Activated CD4-positive, alpha-beta T cell treated with anti-CD3 and anti-CD28 coated beads for 48 hours (primary cell): ENCODE measurements around the gene PDE6D.
"Not testable (repeated sequence)": the region's sequence is repeated elsewhere in the genome, so short reads cannot be mapped to it uniquely, and the experiment has no call there.

Experiments used
- DNase-seq: peaks from one replicate; pipeline ENCODE4 v3.0.0-alpha.2; 2020

Gene PDE6D

GRCh38 chr2:231718799-231719198, 62.3 kb downstream of the PDE6D start:
- no peak for DNase-seq

GRCh38 chr2:231717281-231718171, 63.6 kb downstream of the PDE6D start:
- peak; percentile 69 for DNase-seq

DNA sequence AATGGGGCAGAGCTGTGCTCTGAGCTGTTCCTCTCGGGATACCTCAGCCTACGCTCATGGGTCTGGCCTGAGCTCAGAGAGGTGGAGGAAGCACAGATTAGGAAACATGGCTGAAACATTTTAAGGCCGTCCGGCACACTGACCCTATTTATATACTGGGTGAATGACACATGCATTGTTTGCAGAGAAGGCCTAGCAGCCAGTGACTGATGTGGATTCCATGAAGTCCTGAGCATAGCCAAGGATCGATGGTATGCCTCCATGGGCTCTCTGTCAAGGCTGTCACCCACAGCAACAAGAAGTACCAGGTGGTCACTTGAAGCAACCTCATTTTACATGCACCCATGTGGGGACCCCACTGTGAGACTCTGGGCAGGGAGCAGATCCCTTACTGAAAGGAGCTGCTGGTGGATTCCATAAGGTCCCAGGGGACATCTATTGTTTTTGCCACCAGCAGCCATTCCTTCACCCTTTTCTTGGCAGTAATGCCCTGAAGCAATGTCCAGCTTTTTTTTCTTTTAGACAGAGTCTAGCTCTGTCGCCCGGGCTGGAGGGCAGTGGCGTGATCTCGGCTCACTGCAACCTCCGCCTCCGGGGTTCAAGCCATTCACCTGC, 64.3 kb downstream of the PDE6D start:
- DNase-seq = no peak

DNA sequence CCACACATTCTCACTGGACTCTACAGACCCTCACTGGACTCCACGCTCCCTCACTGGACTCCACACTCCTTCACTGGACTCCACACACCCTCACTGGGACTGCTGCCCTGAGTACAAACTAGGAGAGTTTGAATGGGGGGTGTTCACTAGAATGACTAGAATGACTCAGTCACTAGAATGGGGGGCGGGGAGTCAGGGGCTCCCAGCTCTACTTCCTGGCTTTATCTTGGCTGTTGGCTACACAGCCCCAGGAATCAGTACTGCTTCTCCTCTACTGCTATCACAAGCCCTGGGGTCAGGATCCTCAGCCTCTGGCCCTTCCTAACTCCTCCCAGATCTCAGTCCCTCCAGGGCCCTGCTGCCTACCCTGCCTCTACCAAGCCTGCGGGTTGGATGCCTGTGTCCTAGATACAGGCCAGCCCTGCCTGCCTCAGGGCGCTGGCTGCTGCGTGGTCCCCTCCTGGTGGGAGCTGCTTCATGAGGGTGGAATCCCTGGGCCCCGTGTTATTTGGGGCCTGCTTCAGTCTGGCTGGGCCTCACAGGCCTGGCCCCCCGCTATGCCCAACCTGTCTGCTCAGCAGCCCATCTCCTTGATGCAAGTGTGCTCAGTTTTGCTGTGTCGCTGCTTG, 65.0 kb downstream of the PDE6D start:
- no peak for DNase-seq

- DNase-seq = no peak
These were observed 65.6 kb downstream of the PDE6D start for GRCh38 chr2:231715499-231715837.

DNA sequence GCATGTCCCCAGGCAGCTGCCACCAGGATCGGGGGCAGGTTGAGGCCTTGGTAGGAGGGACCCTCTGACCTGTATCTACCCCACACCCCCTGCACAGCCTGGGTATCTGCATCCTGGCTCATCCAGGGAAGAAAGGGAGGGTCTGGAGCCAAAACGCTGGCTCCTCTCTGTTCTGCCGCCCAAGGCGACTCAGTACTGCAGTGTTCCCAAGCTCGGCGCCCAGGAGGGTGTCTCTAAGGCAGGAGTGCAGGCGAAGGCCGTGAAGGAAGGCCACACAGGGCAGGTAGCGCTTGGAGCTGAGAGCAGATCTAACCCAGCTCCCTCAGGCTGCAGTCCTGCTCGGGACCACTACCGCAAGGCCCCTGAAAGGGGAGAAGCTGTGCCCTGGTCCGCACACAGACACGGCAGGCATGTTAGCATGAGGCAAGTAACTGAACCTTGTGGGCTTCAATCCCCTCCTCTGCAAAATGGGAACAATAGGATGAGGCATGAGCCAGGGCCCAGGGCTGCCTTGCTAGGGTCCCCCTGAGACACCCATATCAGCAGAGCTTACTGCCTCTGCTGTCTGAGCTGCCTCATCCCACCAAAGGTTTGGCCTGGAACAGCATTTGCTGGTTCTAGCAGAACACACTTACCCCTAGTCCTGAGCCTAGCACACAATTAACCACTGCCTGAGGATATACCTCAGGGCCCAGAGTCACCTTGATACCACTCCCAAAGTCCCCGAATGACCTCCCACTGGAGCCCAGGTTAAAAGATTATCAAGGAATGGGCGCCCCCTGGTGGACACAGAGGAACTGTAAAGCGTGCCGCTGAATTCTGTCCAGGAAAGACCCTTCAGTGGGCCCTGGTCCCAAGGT, 66.2 kb downstream of the PDE6D start:
- peak; percentile 89 for DNase-seq

DNA sequence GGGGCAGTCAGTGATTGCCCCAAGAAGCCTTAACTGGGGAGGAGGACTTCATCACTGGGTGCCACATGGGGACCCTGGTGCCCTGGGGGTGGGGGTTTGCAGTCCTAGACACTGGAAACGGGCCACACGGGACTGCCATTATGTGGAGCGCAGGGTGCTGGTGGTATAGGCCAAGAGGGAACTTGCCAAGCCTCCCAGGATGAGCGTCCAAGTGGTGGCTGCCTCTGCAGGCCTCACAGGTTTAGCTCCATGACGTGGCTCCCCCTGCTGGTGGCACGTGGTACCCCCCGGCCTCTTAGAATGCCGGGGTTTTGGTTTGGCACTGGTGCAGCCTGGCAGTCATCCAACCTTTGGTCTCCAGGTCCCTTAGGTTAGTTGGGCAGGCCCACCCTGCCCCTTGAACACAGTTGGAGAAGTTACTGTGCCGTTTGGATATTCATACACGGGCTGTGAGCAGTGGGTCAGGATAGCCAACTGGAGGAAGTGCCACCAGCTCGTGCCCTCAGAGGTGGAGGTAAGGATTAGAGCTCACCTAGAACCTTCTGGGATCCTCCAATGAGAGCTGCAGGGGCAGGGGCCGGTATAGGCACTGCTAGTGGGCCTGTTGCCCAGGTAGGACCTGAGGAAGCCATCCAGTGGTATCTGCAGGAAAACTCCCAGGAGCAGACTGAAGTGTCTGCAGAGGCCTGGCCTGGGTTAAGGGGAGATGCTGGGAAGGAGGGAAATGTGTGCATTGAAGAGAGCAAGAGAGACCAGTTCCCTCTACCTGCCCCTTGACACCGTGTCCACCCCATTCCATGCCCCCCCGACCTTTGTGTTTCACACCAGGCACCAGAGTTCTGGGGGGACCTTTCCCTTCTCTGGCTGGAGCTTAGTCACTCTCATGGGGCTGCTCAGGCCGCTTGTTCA, 67.1 kb downstream of the PDE6D start:
- DNase-seq = peak; percentile 95

GRCh38 chr2:231713406-231713729, 67.7 kb downstream of the PDE6D start:
- DNase-seq = not testable (repeated sequence)

- peak; percentile 67 for DNase-seq
These were observed 68.5 kb downstream of the PDE6D start for GRCh38 chr2:231712451-231713021.

GRCh38 chr2:231711677-231712450, 69.2 kb downstream of the PDE6D start:
- DNase-seq = peak; percentile 33

GRCh38 chr2:231710799-231711676, 70.0 kb downstream of the PDE6D start:
- DNase-seq = peak; percentile 37

- DNase-seq = peak; percentile 88
These were observed 70.9 kb downstream of the PDE6D start for GRCh38 chr2:231709981-231710798.

GRCh38 chr2:231709636-231709980, 71.5 kb downstream of the PDE6D start:
- DNase-seq = peak; percentile 54

DNA sequence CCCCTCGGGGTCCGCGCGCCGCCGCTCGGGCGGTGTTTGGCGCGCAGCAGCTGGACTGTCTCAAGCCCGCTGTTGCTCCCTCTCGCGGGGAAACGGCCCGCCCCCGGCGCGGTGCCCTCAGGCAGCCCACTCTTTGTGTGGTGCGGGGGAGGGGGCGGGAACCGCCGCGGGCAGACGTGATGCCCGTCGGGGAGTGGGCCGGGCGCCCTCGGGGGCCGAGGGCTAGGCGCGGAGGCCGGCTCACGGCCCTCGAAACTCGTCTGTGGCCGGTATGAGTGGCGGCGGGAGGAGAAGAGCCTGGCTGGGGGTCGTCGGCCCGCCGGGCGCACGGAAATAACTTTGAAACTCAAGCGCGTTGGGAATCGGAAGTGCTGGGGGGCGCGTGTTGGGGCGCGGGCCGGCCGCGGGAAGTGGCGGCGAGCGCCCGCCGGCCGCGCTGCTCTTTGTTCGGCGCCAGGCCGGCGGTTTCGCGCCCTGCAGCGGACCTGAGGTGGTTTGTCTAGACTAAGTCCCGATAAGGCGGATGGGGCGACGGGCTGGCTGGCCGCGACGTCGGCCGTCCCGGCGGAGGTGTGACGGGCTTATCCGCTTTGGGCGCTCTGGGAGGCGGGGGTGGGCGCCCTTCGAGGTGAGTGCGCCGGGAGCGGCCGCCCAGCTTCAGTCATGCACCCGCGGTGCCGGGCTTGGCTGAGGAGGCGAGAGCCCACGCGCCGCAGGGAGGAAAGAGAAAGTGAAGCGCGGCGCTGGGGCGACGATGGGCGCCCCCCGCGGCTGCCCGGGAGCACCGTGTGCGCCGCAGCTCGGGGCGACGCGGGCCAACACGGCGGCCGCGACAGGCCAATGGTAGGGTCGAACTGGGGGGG, 72.1 kb downstream of the PDE6D start:
- peak; percentile 65 for DNase-seq

- peak; percentile 100 for DNase-seq
These were observed 72.9 kb downstream of the PDE6D start, which contains the start of gene PTMA for GRCh38 chr2:231707927-231708772. Gene PTMA (plus strand): TSS chr2:231708525. CDS start chr2:231708707, 182 bp downstream.

- peak; percentile 66 for DNase-seq
These were observed 73.5 kb downstream of the PDE6D start for GRCh38 chr2:231707625-231707926.
